ENCODE results near the gene TTLL8. TPM values are rescaled to one million over a fixed set of nuclear protein-coding genes. Genes with fewer than 3 reads are reported as not detected.

Gene TTLL8
- total RNA-seq, 2 donors from 2014 or later, result 0.20 TPM; not detected in 1

DNA sequence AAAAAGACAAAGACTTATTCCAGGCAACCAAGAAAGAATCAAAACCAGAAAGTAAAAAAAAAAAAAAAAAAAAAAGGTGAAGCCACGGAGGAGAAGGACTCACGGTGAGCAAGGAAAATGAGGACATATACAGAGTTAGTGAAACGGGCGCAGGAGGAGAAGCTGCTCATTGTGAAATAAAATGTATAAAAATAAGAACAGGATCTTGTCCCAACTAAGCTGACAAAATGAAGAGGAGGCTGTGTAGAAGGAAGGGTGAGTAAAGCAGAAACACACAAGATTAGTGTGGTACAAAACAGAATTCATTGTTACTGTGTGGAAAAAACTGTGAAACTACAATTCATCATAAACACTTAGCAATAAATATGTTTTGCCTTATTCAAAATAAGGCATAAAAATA is 53.2 kb downstream of the TTLL8 start:
- no peak overlapping the region for H3K27ac ChIP-seq (ENCODE audit: low read depth, low read length)
- H3K27ac Mint-ChIP-seq, result no peak overlapping the region
- H3K9ac ChIP-seq (ENCODE audit: extremely low read depth, low read length, poor library complexity, severe bottlenecking), result no peak overlapping the region
- peaks cover 21% of the 10 kb centered on the region for H3K27me3 ChIP-seq (ENCODE audit: control insufficient read depth, insufficient read depth, low read length, poor library complexity, severe bottlenecking)
- H3K36me3 ChIP-seq (ENCODE audit: control insufficient read depth, insufficient read depth, low read length), result no peaks in the 10 kb centered on the region
- no peak overlapping the region for H3K4me3 ChIP-seq (ENCODE audit: low read length)
- no peak for DNase-seq
- H3K4me1 Mint-ChIP-seq, result no peaks in the 10 kb centered on the region
- H3K4me3 Mint-ChIP-seq, result no peak overlapping the region
- no peaks in the 10 kb centered on the region for H3K36me3 Mint-ChIP-seq (ENCODE audit: low read depth)
- no peaks in the 10 kb centered on the region for H3K9me3 Mint-ChIP-seq
- H3K27me3 Mint-ChIP-seq (ENCODE audit: insufficient read depth), result peaks cover 24% of the 10 kb centered on the region
- WGBS, 2 experiments (ENCODE audit: insufficient coverage in 1 of 2, insufficient read length in 1 of 2), result 53 to 69% methylated on average over 3 to 4 of the region's 4 CpGs
- H3K9me3 ChIP-seq (ENCODE audit: control insufficient read depth, low read length), result no peaks in the 10 kb centered on the region
- TF ChIP-seq, protein P1, sequence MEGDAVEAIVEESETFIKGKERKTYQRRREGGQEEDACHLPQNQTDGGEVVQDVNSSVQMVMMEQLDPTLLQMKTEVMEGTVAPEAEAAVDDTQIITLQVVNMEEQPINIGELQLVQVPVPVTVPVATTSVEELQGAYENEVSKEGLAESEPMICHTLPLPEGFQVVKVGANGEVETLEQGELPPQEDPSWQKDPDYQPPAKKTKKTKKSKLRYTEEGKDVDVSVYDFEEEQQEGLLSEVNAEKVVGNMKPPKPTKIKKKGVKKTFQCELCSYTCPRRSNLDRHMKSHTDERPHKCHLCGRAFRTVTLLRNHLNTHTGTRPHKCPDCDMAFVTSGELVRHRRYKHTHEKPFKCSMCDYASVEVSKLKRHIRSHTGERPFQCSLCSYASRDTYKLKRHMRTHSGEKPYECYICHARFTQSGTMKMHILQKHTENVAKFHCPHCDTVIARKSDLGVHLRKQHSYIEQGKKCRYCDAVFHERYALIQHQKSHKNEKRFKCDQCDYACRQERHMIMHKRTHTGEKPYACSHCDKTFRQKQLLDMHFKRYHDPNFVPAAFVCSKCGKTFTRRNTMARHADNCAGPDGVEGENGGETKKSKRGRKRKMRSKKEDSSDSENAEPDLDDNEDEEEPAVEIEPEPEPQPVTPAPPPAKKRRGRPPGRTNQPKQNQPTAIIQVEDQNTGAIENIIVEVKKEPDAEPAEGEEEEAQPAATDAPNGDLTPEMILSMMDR (conservative IDR thresholded peaks at IDR 0.05), result no peak
- no peaks in the 10 kb centered on the region for H3K4me1 ChIP-seq (ENCODE audit: control insufficient read depth, insufficient read depth, low read length)

DNA sequence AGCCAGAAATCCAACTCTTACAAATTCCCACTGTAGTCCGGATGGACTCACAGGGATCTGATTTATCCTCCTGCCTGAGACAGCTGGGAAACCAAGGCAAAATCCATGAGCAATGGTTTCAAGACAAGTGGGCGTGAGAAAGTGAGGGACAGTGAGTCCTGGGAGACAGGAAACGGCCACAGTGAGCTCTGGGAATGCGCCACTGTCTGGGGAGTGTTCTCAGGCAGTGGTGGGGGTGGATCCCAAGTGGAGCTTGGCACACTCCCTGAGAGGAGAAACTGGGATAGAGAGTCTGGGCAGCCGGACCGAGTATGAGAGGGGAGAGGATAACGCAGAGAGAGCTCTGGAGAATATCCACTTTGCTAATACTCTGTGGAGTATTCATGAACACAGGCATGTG is 55.3 kb downstream of the TTLL8 start:
- no peaks in the 10 kb centered on the region for H3K4me1 Mint-ChIP-seq
- peaks cover 30% of the 10 kb centered on the region for H3K27me3 Mint-ChIP-seq (ENCODE audit: insufficient read depth)

DNA sequence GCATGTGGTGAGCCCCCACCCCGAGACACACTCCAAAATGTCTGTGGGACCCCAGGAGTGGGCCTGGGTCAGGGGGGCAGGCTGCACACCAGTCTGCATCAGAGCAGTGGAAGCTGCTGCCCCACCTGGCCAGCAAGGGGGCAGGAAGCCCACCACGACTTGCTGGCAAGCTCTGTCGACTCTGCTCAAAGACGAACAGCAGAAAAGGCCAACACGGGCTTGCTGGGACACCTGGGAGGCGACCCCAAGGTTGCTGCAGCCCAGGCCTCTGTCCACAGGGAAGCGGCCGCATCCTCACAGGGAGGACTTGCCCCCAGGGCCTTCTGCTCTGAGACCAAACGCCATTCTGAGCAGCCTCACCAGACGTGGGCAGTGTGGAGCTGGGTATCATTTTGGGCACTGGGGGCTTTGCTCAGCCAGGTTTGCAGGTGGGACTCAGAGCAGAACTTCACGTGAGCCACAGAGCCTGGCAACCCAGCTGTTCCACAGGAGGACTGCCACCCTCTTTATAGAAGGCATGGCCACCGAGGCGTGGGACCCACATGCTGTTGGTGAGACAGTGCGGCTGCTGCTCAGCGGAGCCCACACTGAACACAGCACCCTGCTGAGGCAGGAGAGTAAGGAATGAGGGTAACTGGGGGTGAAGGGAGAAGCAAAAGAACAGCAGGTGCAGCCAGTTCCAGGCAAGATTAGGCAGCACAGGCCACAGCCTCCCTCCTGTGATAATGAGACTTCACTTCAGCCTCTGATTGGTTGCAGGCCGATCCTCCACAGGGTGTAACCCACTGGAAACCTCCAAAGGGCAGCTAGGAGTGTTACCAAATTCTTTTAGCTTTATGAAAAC is 56.5 kb downstream of the TTLL8 start:
- Mint-ChIP-seq H3K27me3 (ENCODE audit: insufficient read depth) (peaks cover 30% of the 10 kb centered on the region), H3K36me3 (ENCODE audit: low read depth) (no peaks in the 10 kb centered on the region), H3K4me1 (no peaks in the 10 kb centered on the region), H3K27ac (no peak overlapping the region), H3K9me3 (no peaks in the 10 kb centered on the region), H3K4me3 (no peak overlapping the region)
- Histone ChIP-seq H3K36me3 (ENCODE audit: control insufficient read depth, insufficient read depth, low read length) (no peaks in the 10 kb centered on the region), H3K4me1 (ENCODE audit: control insufficient read depth, insufficient read depth, low read length) (no peaks in the 10 kb centered on the region), H3K27me3 (ENCODE audit: control insufficient read depth, insufficient read depth, low read length, poor library complexity, severe bottlenecking) (peaks cover 21% of the 10 kb centered on the region), H3K9me3 (ENCODE audit: control insufficient read depth, low read length) (no peaks in the 10 kb centered on the region), H3K27ac (ENCODE audit: low read depth, low read length) (no peak overlapping the region), H3K4me3 (ENCODE audit: low read length) (no peak overlapping the region), H3K9ac (ENCODE audit: extremely low read depth, low read length, poor library complexity, severe bottlenecking) (no peak overlapping the region)
- WGBS, 2 experiments (ENCODE audit: insufficient coverage in 1 of 2, insufficient read length in 1 of 2), result 83 to 84% methylated on average over 14 to 16 of the region's 16 CpGs
- TF ChIP-seq, protein P1 (conservative IDR thresholded peaks at IDR 0.05), result peak; percentile 30
- peak; percentile 45 for DNase-seq

More for the DNA sequence above, 55.3 kb downstream of the TTLL8 start:
- H3K9me3 Mint-ChIP-seq, result no peaks in the 10 kb centered on the region
- no peak for DNase-seq
- H3K4me3 ChIP-seq (ENCODE audit: low read length), result no peak overlapping the region
- H3K9ac ChIP-seq (ENCODE audit: extremely low read depth, low read length, poor library complexity, severe bottlenecking), result no peak overlapping the region
- TF ChIP-seq, protein P1 (conservative IDR thresholded peaks at IDR 0.05), result no peak
- no peaks in the 10 kb centered on the region for H3K36me3 ChIP-seq (ENCODE audit: control insufficient read depth, insufficient read depth, low read length)
- H3K27me3 ChIP-seq (ENCODE audit: control insufficient read depth, insufficient read depth, low read length, poor library complexity, severe bottlenecking), result peaks cover 21% of the 10 kb centered on the region
- H3K9me3 ChIP-seq (ENCODE audit: control insufficient read depth, low read length), result no peaks in the 10 kb centered on the region
- no peak overlapping the region for H3K4me3 Mint-ChIP-seq
- H3K27ac Mint-ChIP-seq, result peak overlapping the region; percentile 32
- no peaks in the 10 kb centered on the region for H3K4me1 ChIP-seq (ENCODE audit: control insufficient read depth, insufficient read depth, low read length)
- H3K36me3 Mint-ChIP-seq (ENCODE audit: low read depth), result no peaks in the 10 kb centered on the region
- no peak overlapping the region for H3K27ac ChIP-seq (ENCODE audit: low read depth, low read length)
- WGBS, 2 experiments (ENCODE audit: insufficient coverage in 1 of 2, insufficient read length in 1 of 2), result 78 to 82% methylated on average over 7 of the region's 7 CpGs

All from endodermal cell (in vitro differentiated cells).